GM12875 (cell line): ENCODE results near the gene AKR7A2.

Source experiments
- H3K4me3 ChIP-seq: one replicate; pipeline ENCODE4 v1.5.1; 2011; ENCODE audit warnings: low read depth, low read length, control low read depth
- CTCF ChIP-seq: IDR thresholded peaks from 2 replicates; pipeline ENCODE4 v1.5.1; 2011; ENCODE audit warnings: low read depth, mild to moderate bottlenecking, control low read depth, inconsistent platforms, low read length, moderate library complexity, borderline replicate concordance; ENCODE audit not compliant: insufficient read depth

AKR7A2 gene

GRCh38 chr1:19349999-19350398 lies 38.1 kb upstream of the AKR7A2 start:
- no peak for TF ChIP-seq CTCF
- no peak overlapping the region for H3K4me3 ChIP-seq

- no peak overlapping the region for H3K4me3 ChIP-seq
- TF ChIP-seq CTCF, result no peak
Observed at GRCh38 chr1:19348441-19349198, 36.7 kb upstream of the AKR7A2 start.

GRCh38 chr1:19347533-19348172 lies 35.7 kb upstream of the AKR7A2 start:
- no peak for TF ChIP-seq CTCF
- no peak overlapping the region for H3K4me3 ChIP-seq

GRCh38 chr1:19346026-19346425 lies 34.1 kb upstream of the AKR7A2 start:
- H3K4me3 ChIP-seq, result no peak overlapping the region

GRCh38 chr1:19345391-19345790 lies 33.4 kb upstream of the AKR7A2 start:
- H3K4me3 ChIP-seq, result no peak overlapping the region
- no peak for TF ChIP-seq CTCF

More at GRCh38 chr1:19346026-19346425, 34.1 kb upstream of the AKR7A2 start:
- TF ChIP-seq CTCF, result no peak

GRCh38 chr1:19344831-19345230 lies 32.9 kb upstream of the AKR7A2 start:
- TF ChIP-seq CTCF, result no peak
- no peak overlapping the region for H3K4me3 ChIP-seq

GRCh38 chr1:19344372-19344810 lies 32.4 kb upstream of the AKR7A2 start:
- H3K4me3 ChIP-seq, result no peak overlapping the region
- peak; percentile 96 for TF ChIP-seq CTCF
